Measurements from ENCODE around the gene FAM117A.

- TF ChIP-seq CTCF (IDR thresholded peaks at IDR 0.05) = no peak
- no peak for TF ChIP-seq POLR2A (IDR thresholded peaks at IDR 0.05)
Observed at GRCh38 chr17:49764559-49765180, 739 bp upstream of the FAM117A start.

All from upper lobe of left lung (tissue), 4 donors.